GF-D8 (cell line): Measurements from ENCODE around the gene FPGS.

Experiments
- DNase-seq: peaks from one replicate; lab custom pipeline; 2025; lab: John Stamatoyannopoulos, UW

The FPGS gene

DNA sequence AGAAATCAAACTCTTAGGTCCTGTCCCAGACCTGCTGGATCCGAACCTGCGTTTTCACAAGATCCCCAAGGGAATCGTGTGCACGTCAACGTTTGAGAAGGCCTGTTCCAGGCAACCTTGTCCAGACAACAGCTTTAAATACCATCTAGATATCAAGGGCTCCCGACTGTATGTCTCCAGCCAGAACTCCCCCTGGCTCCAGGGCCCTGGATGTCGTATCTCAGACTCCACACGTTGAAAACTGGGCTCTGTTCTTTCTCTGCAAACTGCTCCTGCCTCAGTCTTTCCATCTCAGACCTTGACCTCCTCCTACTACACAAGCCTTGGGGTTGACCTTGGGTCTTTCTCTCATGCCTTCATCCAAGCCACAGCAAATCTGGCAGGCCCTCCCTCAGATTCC lies 57.6 kb downstream of the FPGS start:
- no peak for DNase-seq

DNA sequence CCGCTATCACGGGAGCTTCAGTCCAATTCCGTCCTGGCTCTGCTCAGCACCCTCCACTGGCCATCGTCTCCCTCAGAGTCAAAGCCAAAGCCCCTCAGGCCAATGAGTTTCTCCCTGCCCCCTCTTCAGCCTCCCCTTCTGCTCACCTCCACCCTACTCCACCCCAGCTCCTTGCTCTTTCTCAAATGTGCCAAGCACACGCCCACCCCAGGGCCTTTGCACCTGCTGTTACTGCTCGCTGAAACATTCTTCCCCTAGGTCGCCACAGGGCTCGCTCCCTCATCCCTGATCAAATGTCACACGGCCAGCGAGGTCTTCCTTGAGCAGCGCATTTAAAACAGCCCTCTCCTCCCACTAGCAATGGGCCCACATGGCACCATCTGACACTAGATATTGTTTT lies 58.1 kb downstream of the FPGS start:
- DNase-seq, result no peak

DNA sequence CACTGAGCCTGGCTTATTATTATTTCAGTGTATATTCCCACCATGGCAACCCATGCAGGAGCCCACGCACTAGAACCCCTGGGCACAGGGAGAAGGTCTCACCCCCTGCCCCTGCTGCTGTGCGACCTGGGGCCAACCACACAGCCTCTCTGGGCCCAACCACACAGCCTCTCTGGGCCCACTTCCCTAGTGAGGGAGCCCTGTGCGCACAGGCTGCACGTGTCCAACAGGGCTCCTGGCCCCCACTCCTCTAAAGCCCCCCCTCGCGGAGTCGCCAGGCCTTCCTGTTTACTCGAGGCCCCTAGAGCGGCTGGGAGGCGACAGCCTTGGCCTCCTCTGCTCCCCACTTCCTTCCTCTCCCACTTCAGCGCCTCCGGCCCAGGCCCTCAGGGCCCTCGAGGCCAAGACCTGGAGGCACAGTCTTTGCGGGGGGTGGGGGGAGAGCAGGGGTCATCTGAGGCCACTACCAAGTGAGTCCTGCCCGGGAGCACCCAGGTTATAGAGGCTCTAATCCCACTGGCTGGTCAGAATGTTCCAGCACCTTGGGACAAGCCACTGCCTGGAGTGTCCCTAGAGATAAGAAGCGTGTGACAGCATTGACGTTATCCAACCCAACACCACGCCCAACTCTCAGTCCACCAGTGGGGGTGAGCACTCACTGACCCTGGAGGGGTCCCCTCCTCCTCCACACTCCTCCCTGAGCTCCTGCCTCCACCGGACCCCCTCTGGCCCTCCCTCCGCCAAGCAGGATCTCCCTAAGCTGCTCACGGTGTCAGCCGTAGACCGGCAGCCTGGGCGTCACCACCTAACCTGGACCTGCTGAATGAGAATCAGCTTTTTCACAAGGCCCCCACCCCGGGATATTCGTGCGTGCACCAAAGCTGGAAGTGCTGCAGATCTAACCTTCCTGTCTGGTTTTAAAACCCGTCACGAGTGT lies 59.7 kb downstream of the FPGS start:
- peak; percentile 95 for DNase-seq

DNA sequence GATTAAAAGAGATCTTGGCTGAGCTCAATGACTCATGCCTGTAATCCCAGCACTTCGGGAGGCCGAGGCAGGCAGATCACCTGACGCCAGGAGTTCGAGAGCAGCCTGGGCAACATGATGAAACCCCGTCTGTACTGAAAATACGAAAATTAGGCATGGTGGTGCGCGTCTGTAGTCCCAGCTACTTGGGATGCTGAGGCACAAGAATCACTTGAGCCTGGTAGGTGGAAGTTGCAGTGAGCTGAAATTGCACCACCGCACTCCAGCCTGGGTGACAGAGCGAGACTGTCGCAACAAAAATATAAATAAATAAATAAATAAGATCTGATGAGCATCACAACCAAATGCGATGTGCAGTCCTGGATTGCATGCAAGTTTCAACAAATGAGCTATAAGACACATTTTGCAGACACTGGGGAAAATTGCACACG lies 60.5 kb downstream of the FPGS start:
- DNase-seq, result peak; percentile 50
